Measurements from ENCODE around the gene CHST9.
"Not testable (repeated sequence)": the region's sequence is repeated elsewhere in the genome, so short reads cannot be mapped to it uniquely, and the experiment has no call there.

The CHST9 gene

GRCh38 chr18:27185025-27185763 is at the start of gene CHST9:
TSS of gene CHST9 (minus strand) at chr18:27185308. CDS start at chr18:27142809, 42,499 bp downstream.
- DNase-seq (ENCODE audit: low read depth) = no peak

GRCh38 chr18:27232355-27232754 is 47.2 kb upstream of the CHST9 start:
- not testable (repeated sequence) for H3K4me3 ChIP-seq (ENCODE audit: low read depth, low read length); DNase-seq (ENCODE audit: low read depth)

More at GRCh38 chr18:27185025-27185763, at the start of gene CHST9:
- TF ChIP-seq CTCF (IDR thresholded peaks at IDR 0.05; ENCODE audit: insufficient read depth, low read depth, low read length, missing control alignments) = no peak
- no peak within 1 kb of the TSS for H3K4me3 ChIP-seq (ENCODE audit: low read depth, low read length)

- not testable (repeated sequence) for H3K4me3 ChIP-seq (ENCODE audit: low read depth, low read length); DNase-seq (ENCODE audit: low read depth)
These were observed 46.6 kb upstream of the CHST9 start for GRCh38 chr18:27231671-27232070.

GRCh38 chr18:27231221-27231620 is 46.1 kb upstream of the CHST9 start:
- H3K4me3 ChIP-seq (ENCODE audit: low read depth, low read length); DNase-seq (ENCODE audit: low read depth): not testable (repeated sequence)

- H3K4me3 ChIP-seq (ENCODE audit: low read depth, low read length) = no peak overlapping the region
- DNase-seq (ENCODE audit: low read depth) = no peak
- TF ChIP-seq CTCF (IDR thresholded peaks at IDR 0.05; ENCODE audit: insufficient read depth, low read depth, low read length, missing control alignments) = no peak
These were observed 42.6 kb upstream of the CHST9 start for GRCh38 chr18:27227721-27228120.

GRCh38 chr18:27226556-27227075 is 41.5 kb upstream of the CHST9 start:
- DNase-seq (ENCODE audit: low read depth) = no peak
- no peak for TF ChIP-seq CTCF (IDR thresholded peaks at IDR 0.05; ENCODE audit: insufficient read depth, low read depth, low read length, missing control alignments)
- H3K4me3 ChIP-seq (ENCODE audit: low read depth, low read length) = no peak overlapping the region

- no peak overlapping the region for H3K4me3 ChIP-seq (ENCODE audit: low read depth, low read length)
- no peak for TF ChIP-seq CTCF (IDR thresholded peaks at IDR 0.05; ENCODE audit: insufficient read depth, low read depth, low read length, missing control alignments)
- DNase-seq (ENCODE audit: low read depth) = no peak
These were observed 40.9 kb upstream of the CHST9 start for GRCh38 chr18:27225947-27226481.

GRCh38 chr18:27223526-27224291 is 38.6 kb upstream of the CHST9 start:
- TF ChIP-seq CTCF (IDR thresholded peaks at IDR 0.05; ENCODE audit: insufficient read depth, low read depth, low read length, missing control alignments) = no peak
- no peak overlapping the region for H3K4me3 ChIP-seq (ENCODE audit: low read depth, low read length)
- no peak for DNase-seq (ENCODE audit: low read depth)

All from GM12865 (cell line).